ENCODE results near the gene SBF2. TPM values are rescaled to one million over a fixed set of nuclear protein-coding genes. Genes with fewer than 3 reads are reported as not detected.

SBF2 gene
- total RNA-seq, 2 donors from 2014 or later: 53.8 to 60.8 TPM

DNA sequence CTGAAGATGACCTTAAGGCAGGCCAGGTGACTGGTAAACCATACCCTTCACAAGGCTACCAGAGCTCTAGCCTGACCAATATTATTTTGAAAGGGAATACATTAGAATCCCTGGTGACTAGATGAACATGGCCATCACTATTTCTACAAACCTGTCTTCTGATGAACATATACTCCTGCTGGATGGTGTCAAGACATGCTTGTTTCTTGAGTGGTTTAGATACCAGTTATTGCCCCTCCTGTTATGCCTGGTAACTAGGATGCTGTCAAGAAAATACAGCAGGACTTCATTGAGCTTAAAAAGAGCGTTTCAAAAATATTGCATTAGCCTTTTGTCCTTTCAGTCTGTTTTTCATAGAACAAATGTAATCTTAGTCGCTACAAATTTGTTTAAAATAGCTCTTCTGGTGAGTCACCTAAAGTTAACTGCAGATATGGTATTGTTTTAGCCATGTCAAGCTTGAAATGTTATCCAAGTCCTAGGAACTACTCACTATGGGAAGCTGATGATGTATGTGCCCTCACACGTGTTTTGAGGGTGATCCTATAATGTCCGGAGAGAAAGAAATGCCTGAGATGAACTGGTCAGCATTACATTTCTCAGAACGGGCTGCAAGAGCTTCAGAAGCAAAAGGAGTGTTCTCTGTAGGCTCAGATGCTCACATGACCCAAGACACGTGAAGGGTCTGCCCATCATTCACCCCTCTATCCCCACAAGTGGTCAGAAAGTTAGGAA lies 31.4 kb upstream of the SBF2 start:
- ATAC-seq (ENCODE audit: insufficient number of reproducible peaks, low FRiP score, low read depth) (no peak), DNase-seq (ENCODE audit: low spot score) (no peak)
- TF ChIP-seq, protein P1, sequence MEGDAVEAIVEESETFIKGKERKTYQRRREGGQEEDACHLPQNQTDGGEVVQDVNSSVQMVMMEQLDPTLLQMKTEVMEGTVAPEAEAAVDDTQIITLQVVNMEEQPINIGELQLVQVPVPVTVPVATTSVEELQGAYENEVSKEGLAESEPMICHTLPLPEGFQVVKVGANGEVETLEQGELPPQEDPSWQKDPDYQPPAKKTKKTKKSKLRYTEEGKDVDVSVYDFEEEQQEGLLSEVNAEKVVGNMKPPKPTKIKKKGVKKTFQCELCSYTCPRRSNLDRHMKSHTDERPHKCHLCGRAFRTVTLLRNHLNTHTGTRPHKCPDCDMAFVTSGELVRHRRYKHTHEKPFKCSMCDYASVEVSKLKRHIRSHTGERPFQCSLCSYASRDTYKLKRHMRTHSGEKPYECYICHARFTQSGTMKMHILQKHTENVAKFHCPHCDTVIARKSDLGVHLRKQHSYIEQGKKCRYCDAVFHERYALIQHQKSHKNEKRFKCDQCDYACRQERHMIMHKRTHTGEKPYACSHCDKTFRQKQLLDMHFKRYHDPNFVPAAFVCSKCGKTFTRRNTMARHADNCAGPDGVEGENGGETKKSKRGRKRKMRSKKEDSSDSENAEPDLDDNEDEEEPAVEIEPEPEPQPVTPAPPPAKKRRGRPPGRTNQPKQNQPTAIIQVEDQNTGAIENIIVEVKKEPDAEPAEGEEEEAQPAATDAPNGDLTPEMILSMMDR (IDR thresholded peaks at IDR 0.05): no peak
- Histone ChIP-seq H3K27ac (peak overlapping the region; percentile 71 to 75), H3K4me1 (ENCODE audit: control insufficient read depth in 1 of 2, low read depth in 2 of 2) (peaks cover 51 to 86% of the 10 kb centered on the region in 2 donors), H3K4me3 (no peak overlapping the region), H3K36me3 (no peaks in the 10 kb centered on the region), H3K9me3 (no peaks in the 10 kb centered on the region), H3K27me3 (replicated peaks; ENCODE audit: insufficient read depth) (no peaks in the 10 kb centered on the region)

DNA sequence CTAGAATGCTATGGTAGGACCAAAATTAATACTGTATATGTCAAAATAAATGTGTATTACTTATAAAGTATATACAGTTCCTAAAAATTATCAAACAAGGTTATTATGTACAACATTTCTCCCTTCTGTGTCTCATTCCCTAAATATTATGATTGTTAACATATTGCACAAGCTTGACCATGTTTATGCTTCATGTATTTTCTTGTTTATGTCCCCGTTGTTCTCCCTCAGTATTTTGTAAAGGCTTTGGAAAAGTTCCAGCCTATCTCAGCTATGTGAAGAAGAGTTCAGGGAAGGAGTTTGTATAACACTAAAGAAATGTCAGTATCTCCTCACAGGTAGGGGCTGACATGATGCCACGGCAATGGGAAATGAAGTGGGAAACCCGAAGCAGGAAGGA lies 30.5 kb upstream of the SBF2 start:
- DNase-seq (ENCODE audit: low spot score) (no peak), ATAC-seq (ENCODE audit: insufficient number of reproducible peaks, low FRiP score, low read depth) (no peak)
- H3K4me3 ChIP-seq: no peak overlapping the region
- peaks cover 51 to 96% of the 10 kb centered on the region in 2 donors for H3K4me1 ChIP-seq (ENCODE audit: control insufficient read depth in 1 of 2, low read depth in 2 of 2)
- H3K36me3 ChIP-seq: no peaks in the 10 kb centered on the region
- H3K27ac ChIP-seq: peak overlapping the region; percentile 71 to 75
- no peaks in the 10 kb centered on the region for H3K9me3 ChIP-seq
- no peaks in the 10 kb centered on the region for H3K27me3 ChIP-seq (replicated peaks; ENCODE audit: insufficient read depth)
- TF ChIP-seq, protein P1 (IDR thresholded peaks at IDR 0.05): no peak

DNA sequence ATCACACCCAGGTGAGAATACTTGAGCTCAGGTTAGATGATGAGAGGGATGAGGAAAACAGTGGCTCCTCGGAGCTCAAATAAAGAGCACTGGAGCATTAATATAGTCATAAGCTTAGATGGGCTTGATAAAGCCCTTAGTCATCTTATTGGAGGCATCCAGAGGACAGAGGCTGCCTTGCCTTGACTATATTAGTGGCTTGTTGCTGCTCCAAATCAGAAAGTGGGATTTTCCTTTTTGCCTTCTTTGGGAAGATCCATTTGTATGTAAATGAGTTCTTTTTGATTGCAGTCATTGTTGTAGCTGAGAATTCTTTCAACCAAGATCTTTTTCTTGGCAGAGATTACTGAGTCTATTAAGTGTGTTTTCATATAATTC lies 29.8 kb upstream of the SBF2 start:
- Histone ChIP-seq H3K27me3 (replicated peaks; ENCODE audit: insufficient read depth) (no peaks in the 10 kb centered on the region), H3K36me3 (no peaks in the 10 kb centered on the region), H3K4me3 (no peak overlapping the region), H3K9me3 (no peaks in the 10 kb centered on the region), H3K27ac (peak overlapping the region; percentile 0 to 8), H3K4me1 (ENCODE audit: control insufficient read depth in 1 of 2, low read depth in 2 of 2) (peaks cover 46 to 92% of the 10 kb centered on the region in 2 donors)
- TF ChIP-seq, protein P1 (IDR thresholded peaks at IDR 0.05): no peak
- ATAC-seq (ENCODE audit: insufficient number of reproducible peaks, low FRiP score, low read depth) (no peak), DNase-seq (ENCODE audit: low spot score) (no peak)

DNA sequence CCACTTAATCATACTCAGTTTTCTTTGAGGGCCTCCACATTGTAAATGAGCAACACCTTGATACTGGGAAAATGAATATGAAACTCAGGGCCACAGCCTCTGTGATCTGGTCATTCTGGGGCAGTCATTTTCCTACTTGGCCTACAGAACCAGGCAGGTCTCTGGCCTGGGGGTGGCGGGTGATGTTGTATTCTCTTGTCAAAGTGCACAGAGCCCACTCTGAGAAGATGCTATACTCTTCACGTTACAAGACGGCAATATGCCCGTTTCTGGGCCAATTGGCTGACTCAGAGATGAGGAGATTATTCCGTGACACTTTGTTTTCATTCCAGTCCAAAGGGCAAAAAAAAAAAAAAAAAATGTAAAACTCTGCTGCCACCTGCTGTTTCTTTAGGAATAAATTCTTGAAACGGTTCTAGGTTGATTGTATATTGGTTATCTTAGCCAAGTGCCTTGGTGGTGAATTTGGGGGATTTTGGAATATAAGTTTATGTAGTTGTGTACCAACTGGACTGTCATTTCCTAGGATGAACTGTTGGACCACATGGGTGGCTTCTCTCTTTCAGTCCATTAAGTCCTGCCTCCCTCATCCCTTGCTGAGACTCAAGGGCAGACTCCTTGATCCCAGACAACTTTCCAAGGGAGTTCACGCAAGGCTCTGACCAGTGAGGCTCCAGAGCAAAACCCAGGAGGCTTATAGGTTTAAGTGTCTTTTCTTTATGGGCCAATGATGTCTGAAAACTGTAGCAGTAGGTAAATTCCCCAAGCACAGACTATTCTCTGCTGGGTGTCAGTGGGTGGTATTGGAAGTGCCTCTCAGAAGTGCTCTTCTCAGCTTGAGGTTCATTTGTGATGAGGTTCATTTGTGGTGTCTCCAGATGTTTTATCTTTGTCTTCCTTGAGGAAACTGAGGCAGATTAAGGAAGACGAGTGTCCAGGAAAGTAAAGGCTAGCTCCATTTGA lies 29.1 kb upstream of the SBF2 start:
- Histone ChIP-seq H3K27ac (peak overlapping the region; percentile 89), H3K9me3 (no peaks in the 10 kb centered on the region), H3K4me1 (ENCODE audit: control insufficient read depth in 1 of 2, low read depth in 2 of 2) (peaks cover 40 to 85% of the 10 kb centered on the region in 2 donors), H3K36me3 (no peaks in the 10 kb centered on the region), H3K4me3 (peak overlapping the region; percentile 57), H3K27me3 (replicated peaks; ENCODE audit: insufficient read depth) (no peaks in the 10 kb centered on the region)
- ATAC-seq (ENCODE audit: insufficient number of reproducible peaks, low FRiP score, low read depth) (peak; percentile 73), DNase-seq (ENCODE audit: low spot score) (no peak)
- TF ChIP-seq, protein P1 (IDR thresholded peaks at IDR 0.05): peak; percentile 59

GRCh38 chr11:10322401-10322800 lies 28.4 kb upstream of the SBF2 start:
- H3K27me3 ChIP-seq (replicated peaks; ENCODE audit: insufficient read depth): no peaks in the 10 kb centered on the region
- no peaks in the 10 kb centered on the region for H3K36me3 ChIP-seq
- no peak for DNase-seq (ENCODE audit: low spot score)
- no peaks in the 10 kb centered on the region for H3K9me3 ChIP-seq
- peak overlapping the region; percentile 57 for H3K4me3 ChIP-seq
- TF ChIP-seq, protein P1 (IDR thresholded peaks at IDR 0.05): no peak
- H3K27ac ChIP-seq: peak overlapping the region; percentile 89
- peaks cover 35 to 80% of the 10 kb centered on the region in 2 donors for H3K4me1 ChIP-seq (ENCODE audit: control insufficient read depth in 1 of 2, low read depth in 2 of 2)
- ATAC-seq (ENCODE audit: insufficient number of reproducible peaks, low FRiP score, low read depth): peak; percentile 26
